Left kidney (tissue), 2 donors: ENCODE measurements around the gene CMTM1. TPM values are rescaled to one million over a fixed set of nuclear protein-coding genes. Genes with fewer than 3 reads are reported as not detected.
"Not testable (repeated sequence)": the region's sequence is repeated elsewhere in the genome, so short reads cannot be mapped to it uniquely, and the experiment has no call there.

ENCODE experiments used
- DNase-seq: peaks from one replicate; pipeline ENCODE4 v3.0.0-alpha.2; 2013
- polyA plus RNA-seq: library from polyadenylated mRNA; unstranded; fragments of 120-200 nt; gene quantifications from one replicate; pipeline ENCODE4 v1.2.1, GENCODE V29; 2013; ENCODE audit not compliant: insufficient read length

CMTM1 gene
- polyA plus RNA-seq, 1 donor: 7.0 TPM

DNA sequence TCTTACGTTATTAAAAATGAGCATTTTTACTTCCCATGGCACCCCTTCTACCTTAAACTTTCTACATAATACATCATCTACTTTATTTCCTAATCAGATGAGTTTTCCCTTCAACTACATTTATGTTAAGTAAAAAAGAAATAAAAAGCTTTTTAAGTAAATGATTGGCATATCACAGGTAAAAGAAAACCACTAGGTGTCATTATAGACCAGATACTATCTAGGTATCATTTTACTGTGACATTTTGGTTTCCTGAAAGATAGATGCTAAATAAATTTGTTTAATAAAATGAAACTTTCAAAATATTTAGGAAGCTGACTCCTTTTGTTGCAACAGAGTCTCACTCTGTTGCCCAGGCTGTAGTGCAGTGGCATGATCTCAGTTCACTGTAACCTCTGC is 3.8 kb upstream of the CMTM1 start:
- DNase-seq: no peak

DNA sequence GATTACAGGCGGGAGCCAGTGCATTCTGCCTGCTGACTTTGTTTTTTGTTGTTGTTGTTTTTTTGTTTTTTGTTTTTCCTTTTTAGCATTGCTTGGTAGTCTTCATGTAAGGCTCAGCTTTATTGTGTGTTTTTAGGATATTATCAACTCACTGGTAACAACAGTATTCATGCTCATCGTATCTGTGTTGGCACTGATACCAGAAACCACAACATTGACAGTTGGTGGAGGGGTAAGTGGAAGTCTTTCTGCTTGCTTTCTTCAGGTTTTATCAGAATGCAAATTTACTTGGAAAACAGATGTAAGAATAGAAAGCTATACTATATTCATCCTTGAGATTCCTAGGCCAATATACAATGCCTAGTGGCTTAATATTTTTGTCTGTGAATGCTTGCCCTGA is 3.3 kb upstream of the CMTM1 start:
- DNase-seq: no peak

DNA sequence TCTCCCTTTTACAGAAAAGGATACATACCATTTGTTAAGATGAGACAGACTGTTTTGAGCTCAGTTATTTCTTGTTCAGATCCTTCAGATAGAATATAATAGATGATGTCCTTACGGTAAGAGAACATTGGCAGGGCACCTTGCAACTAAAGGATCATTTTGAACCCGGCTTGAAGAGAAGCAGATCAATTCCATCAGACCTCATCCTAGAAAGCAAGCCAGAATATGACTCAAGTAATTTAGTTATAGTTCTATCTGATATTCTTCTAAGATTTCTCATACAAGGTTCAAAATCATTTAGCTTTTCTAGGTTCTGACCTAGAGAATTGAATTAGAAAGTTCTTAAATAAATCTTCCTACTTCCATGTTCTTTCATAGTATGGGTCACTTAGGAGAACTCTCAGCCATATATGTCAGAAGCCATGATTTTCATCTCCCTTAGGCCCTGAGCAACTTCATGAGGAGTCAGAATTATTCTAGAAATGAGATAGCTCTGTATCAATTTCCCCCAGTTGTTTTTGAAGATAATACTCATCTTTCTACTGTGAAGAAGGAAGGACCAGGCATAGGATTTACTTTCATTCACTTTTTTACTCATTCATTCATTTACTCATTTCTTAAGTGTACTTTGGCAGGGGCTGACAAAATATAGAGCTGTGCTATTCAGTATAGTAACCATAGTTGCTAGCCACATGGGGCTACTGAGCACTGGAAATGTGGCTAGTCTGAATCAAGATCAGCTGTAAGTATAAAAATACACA is 2.5 kb upstream of the CMTM1 start:
- no peak for DNase-seq

DNA sequence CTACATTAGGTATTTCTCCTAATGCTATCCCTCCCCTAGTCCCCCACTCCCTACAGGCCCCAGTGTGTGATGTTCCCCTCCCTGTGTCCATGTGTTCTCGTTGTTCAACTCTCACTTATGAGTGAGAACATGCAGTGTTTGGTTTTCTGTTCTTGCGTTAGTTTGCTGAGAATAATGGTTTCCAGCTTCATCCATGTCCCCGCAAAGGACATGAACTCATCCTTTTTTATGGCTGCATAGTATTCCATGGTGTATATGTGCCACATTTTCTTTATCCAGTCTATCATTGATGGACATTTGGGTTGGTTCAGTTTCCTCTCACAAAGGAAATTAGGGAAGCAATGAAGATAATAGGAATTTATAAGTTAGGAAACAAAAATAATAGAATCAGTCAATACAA is 1.0 kb downstream of the CMTM1 start:
- DNase-seq: not testable (repeated sequence)

DNA sequence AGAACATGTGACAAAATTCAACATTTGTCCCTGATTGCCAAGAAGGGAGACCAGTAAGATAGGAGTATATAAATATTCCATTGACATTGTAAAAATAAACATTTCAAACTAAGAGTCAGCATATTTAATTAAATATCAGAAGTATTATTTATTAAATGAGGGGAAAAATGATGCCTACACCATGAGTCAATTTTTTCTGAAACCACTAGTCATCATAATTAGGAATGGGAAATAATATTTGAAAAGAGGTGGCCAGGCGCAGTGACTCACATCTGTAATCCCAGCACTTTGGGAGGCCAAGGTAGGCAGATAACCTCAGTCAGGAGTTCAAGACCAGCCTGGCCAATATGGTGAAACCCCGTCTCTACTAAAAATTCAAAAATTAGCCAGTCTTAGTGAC is 2.1 kb downstream of the CMTM1 start:
- no peak for DNase-seq

DNA sequence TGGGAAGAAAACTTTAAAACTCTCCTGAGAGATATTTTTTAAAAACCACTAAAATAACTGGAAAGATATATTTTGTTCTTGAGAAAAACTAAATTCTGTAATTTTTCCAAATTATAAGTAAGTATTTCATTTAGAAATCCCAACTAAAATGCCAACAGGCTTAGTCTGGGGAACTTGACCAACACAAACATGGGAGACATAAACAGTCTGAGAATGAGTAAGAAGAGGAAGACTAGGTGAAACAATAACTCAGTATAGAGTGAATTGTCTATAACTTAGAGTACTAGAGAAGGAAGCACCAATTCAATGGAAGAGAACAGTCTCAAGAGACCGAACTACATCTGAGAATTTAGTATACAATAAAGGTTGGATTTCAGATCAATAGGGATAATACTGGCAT is 2.9 kb downstream of the CMTM1 start:
- no peak for DNase-seq

DNA sequence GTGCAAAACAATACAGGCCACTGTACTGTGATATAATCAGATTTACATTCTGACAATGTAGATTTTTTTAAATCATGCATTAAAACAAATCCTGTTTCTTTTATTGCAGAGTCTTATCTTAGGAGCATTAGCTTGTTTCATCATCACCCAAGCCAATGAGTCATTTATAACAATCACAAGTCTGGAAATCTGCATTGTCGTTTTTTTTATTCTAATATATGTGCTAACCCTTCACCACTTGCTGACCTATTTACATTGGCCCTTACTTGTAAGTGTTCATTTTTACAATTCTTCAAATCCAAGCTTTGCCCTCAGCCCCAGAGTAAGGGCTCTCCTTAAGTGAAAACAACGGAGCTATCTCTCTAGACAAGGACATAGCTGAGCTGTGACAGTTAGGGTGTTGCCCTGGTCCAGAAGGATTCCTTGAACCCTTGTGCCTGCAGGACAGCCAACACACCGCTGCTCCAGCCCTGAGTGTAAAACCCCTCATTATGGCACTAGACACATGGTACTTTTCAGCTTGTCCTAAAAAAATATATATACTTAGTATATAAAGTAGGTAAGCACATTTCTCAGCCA is 3.7 kb downstream of the CMTM1 start:
- no peak for DNase-seq

DNA sequence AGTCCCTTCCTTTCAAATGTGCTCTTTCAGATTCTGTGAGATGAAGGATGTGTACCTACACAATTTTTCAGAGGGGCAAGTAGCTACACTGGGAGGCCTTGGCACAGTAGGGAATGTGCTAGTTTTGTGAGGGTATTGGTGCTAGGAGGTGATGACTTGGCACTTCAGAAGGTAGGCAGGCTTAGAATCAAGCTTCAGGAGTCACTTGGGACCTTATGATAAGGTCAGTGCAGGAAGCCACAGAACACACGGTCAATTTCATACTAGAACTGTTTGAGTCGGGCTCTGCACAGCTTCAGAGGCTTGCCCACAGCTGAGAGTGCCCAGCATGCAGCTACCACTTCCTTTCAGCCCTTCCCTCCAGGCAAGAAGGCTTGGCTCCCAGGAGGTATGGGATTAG is 6.1 kb downstream of the CMTM1 start:
- no peak for DNase-seq

DNA sequence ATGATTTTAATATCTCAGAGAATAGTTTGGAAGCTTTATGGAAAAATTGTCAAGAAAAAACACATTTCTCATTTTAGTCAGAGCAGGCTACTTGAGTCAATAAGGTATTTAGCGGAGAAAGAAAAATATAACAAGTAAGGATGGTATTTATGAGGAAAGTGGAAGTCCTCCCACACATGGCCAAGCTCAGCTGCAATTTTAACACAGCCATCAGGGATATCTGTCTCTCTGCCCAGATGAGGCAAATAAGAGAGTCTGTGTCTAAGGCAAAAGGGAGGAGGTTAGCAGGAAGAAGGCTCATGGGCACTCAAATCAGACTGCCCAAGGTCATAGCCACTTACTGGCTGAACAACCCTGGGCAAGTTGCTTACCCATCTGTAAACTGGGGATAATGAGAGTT is 7.8 kb downstream of the CMTM1 start:
- no peak for DNase-seq

DNA sequence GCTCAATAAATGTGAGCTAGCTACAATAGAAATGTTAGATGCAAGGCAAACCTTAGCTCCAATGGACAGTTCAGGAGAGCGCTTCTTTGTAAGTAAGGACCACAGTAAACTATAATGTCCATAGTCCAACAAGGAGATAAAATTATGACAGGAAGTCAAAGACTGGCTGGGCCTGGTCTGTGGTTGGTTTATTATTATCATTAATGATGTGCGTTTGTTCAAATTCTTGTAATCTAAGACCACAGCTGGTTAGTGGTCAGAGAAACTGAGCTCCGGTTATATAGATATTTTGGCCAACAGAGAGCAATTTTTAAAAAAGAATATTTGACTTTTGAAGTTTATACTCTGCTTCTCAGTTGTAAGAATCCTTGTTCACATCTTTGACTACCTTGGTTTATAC is 8.3 kb downstream of the CMTM1 start:
- no peak for DNase-seq

DNA sequence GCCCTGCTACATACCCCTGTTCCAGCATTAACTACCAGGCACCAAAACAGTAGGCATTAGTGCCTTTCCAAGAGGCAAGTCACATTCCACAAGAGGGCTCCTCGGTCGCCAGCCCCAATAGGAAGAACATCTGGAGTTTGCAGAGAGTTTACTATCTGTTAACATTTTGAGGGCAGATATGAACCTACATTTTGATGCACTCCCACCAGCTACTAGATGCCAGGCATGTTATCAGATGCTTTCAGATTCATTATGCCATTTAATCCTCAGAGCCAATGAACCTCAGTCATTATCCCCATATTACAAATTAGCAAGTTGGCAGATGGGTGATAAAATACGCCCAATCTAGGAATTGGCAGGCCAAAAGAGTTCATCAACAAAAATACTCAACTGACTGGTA is 8.8 kb downstream of the CMTM1 start:
- no peak for DNase-seq

DNA sequence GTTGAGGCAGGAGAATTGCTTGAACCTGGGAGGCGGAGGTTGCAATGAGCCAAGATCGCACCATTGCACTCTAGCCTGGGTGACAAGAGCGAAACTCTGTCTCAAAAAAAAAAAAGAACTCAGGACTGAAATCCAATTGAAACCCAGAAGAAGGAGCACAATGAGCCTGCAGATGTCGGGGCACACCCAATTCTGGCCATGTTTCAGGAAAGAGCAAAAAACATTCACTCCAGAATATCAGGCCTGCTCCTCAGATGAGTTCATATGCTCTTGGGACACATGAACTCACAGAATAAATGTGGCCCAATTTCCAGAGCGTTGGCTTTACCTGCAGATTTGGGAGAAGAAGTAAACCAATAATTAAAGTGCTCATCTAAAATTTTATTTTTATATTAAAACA is 10.1 kb downstream of the CMTM1 start:
- DNase-seq: no peak

DNA sequence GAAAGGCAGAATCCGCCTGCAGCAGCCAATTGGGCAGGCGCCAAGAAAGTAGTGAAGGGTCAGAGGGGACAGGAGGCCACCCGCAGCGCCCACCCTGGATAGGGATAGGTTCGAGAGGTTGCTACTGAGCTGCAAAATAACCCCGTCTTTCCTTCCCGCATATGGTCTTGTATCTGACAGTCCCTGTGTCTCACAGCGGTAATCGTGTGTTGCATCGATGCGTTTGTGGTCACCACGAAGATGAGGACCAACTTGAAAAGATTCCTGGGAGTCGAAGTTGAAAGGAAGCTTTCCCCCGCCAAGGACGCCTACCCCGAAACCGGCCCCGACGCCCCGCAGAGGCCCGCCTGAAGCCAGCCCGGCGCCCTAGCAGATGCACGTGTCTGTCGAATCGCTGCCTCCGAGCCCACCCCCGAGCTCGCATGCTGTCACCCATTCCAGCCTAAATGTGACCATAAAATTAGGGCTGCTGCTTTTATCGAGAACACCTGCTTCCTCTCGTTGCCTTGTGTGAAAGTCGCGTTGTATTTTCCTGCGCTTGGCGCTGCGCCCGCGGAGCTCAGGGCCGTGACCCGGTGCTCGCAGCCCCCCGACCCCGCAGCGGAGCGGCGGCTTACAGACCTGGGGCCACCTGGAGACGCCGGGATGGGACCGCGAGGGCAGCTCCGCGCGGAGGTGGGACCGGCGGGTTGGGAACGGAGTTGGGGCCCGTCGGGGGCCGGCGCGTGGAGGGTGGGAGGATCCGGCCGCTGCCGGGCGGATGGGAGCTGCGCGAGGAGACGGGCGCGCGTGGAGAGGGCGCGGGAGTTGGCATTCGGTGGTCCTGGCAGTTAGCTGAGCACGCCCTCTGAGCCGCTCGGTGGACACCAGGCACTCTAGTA is 12.7 kb downstream of the CMTM1 start, which contains the start of gene CMTM2:
CMTM2 (plus strand) TSS at position 813 of the 881 bp plus-strand sequence. CDS start 145 bp downstream, outside the sequence.
- peak; percentile 30 for DNase-seq

DNA sequence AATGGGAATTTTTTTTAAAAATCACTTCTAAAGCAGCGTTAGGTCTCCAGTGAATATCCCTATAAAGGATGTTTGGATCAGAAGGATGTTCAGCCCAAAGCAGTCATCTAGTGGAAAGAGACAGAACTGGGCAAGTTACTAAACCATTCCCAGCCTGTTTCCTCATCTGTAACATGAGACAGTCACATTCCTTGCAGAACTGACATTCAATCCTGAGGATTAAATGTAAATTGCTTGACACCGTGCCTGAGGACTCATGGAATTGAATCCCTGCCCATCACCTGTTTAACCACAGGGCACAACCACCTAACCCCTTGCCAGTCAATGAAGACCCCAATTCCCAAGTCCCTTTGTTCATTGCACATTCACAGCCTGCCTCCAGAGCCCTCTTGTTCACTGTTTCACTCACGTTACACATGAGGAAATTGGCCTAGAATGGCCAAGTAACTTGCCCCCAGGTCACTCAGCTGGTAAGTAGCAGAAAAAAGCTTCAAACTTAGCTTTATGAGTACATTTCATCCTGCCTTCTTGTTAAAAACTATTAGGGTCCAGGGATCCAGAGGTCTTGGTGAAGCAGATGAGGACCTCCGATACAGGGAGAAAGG is 14.5 kb downstream of the CMTM1 start:
- DNase-seq: peak; percentile 18

DNA sequence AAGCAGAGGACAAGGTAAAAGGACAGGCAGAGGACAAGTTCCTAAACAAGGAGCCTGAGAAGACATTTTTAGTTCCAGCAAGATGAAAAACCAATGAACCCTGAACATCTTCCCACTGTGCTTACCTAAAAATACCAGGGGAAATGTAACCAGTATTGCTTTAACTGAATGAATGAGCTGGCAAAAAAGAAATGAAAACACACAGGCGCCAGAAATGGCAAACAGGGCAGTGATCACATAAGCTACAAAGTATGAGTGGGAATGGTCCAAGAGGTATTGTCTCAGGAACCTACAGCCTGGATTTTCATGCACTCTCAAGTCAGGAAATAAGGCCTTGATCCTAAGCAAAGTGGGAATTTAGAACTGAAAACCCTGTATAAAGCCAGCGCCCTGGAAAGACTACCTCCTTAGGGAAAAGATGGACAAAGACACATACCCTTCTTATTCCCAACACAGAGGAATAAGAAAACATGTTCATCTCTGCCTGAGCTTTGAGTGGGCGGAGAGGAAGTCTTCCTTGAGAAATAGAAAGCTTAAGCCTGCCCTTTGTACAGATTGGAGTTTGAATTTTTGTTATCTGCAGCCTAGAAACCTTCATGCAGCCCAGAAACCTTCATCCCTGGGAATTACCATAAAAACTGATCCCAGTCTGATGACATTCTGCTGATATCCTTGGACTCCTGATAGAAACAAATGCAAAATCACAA is 15.2 kb downstream of the CMTM1 start:
- no peak for DNase-seq

DNA sequence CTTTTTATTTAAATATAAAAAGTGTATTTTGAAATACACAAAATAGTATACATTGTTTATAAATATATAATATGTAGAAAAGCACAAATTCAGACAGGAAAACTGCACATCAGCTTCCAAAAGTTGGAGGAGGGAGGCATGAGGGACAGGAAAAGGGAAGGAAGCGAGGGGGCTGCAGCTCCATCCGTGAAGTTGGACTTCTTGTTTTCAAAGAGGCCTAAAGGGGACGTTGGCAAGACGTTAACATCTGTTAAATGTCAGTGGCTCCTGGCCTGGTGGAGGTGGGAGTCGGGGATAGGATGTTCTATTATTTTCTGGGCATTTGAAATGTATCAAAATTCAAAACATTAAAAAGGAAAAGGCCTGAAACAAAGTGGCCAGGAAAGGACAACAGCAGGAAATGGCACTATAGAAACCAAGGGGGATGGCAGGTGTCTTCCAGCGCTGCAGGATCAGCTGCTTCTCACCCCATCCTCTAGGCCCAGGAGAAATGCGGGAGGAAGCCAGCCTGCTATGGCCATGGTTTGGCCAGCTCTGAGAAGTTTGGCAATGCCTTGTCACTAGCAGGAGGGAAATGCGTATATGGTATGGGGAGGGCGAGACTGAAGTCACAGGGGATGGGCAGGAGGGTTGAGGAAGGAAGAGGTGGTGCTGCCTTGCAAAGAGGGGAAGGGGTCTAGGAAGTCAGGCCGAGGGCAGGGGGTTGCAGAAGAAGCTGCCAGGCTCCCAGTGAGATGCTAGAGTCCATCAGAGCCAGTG is 19.4 kb downstream of the CMTM1 start:
- DNase-seq: no peak

DNA sequence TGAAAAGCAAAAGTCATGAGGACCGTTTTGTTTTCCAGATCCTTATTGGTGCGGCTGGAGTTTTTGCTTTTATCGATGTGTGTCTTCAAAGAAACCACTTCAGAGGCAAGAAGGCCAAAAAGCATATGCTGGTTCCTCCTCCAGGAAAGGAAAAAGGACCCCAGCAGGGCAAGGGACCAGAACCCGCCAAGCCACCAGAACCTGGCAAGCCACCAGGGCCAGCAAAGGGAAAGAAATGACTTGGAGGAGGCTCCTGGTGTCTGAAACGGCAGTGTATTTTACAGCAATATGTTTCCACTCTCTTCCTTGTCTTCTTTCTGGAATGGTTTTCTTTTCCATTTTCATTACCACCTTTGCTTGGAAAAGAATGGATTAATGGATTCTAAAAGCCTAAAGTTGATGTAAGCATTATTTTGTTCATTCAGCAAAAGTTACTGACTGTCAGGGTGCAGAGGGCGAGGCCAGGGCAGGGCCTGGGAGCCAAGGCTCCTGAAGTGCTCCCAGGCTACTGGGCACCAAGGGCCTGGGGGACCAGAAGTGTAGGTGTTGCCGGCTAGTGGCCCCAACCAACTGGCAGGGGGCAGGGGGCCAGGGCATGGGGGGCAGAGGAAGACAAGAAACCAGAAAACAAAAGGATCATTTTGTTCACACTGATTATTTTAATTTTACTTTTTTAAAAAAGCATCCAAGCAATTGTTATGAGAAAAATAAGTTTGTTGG is 21.8 kb downstream of the CMTM1 start:
- DNase-seq: no peak

DNA sequence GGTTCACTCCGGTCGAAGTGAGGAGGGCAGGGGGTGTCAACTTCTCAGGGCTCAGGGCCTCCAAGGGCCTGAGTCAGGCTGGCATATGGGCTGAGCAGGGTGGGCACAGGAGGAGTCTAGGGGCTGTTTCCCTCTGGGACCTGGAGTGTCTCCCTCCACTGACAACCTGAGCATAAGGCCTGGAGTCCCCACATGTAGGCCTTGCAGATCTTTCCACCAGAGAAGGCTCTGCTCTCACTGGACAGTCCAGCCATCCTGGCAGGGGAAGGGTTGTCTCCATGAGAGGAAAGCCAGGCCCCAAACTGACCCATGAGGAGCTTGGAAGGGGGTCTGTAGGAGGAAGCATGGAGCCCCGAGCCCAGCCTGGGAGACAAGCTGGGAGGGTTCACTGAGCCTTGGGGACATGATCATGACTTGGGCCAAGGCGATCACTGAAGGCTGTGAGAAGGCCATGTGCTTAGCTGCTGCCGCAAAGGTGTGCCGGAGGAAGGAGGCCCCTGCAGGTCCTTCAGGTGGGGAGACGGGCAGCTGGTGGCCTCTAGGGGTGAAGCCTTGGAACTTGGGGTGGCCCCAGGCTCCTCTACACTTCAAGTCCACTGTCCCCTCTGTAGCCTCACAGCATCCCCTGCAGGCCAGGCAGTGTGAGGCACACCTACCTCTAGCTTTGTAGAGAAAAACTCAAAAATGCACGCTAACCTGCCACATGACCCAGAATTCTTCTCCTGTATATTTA is 22.9 kb downstream of the CMTM1 start:
- no peak for DNase-seq

DNA sequence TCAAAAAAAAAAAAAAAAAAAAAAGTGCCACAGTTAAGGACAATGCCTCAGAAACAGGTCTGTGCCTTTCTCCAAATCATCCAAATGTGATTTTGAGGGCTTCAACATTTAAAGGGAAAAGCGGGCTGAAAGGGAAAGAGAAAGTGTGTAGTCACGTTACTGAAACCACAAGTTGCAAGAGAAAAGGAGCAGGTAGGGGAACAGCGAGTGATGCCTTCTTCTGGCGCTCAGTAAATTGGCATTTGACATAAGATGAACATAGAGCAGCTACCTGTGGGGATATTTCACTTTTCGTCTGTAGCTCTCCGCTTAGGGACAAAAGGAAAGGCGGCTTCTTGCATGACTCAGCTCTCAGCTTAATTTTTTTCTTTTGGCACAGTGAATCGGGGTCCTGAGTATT is 24.1 kb downstream of the CMTM1 start:
- no peak for DNase-seq

DNA sequence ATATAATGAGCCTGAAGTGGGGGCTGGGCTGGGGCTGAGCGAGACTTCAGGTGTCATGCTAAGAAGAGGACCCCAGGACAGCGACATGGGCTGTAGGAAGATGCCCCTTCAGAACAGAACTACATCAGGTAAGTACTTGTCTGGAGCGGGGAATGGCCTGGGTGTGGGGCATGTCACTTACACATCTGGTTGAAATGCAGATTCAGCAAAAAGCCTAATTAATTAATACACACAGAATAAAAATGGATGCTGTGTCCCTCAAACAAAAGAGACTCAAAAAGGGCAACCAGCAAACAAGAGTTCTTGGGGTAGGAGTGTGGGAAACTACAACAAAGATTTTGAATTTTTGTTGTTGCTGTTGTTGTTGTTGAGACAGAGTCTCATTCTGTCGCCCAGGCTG is 24.8 kb downstream of the CMTM1 start:
- DNase-seq: no peak
